Suprapubic skin (tissue), 4 donors: Measurements from ENCODE around the gene HYLS1.

Source experiments
- POLR2A ChIP-seq, 2 donors: fragments of 450-650 bp; IDR thresholded peaks; one replicate each; pipeline ENCODE4 v1.6.1; 2017; ENCODE audit warnings: antibody characterized with exemption in 2 of 2, mild to moderate bottlenecking in 2 of 2, moderate library complexity in 2 of 2
- POLR2AphosphoS5 ChIP-seq, 3 donors: sonication (generic); formaldehyde crosslinking; IDR thresholded peaks; one replicate each; pipeline ENCODE4 v1.6.1; 2017; ENCODE audit warnings: antibody characterized with exemption in 3 of 3

DNA sequence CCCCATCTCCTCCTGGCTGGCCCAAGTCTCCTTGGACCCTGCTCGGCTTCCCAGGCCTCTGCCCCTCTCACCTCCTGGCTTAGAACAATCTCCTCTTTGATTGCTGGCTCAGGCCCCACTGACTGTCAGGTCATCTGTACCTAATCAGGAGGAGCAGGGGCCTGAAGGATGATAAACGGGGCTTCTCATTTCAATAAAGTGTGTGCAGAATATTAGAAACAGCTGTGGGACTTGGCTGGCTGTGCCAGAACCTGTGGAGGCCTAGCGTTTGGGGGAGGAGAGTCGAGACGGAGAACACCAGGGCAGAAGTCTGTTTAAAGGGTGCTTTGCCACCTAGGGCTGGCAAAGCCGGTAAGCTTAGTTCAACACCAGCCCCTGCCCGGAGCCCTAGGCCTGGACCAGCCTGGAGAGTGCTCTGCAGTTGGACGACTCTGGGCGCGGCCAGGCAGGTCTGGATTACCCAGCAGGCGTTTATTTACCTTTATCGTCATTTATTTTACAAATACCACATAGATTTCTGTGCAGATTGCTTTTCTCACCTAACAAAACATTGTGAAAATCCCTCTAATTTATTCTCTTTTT is 48.2 kb downstream of the HYLS1 start:
- TF ChIP-seq POLR2AphosphoS5 (IDR thresholded peaks at IDR 0.05) (no peak), POLR2A (IDR thresholded peaks at IDR 0.05) (no peak)
